Aorta (tissue), 5 donors: ENCODE results near the gene CLDND1. TPM values are rescaled to one million over a fixed set of nuclear protein-coding genes. Genes with fewer than 3 reads are reported as not detected.

ENCODE experiments used
- ATAC-seq: fragments of 200-7000 bp; cut with Tn5 transposase; one replicate; pipeline ENCODE4 v1.9.1; 2022; ENCODE audit warnings: moderate library complexity; ENCODE audit not compliant: low FRiP score
- DNase-seq, 2 donors: peaks; one replicate each; pipeline ENCODE4 v3.0.0-alpha.2; 2020
- H3K27ac ChIP-seq, 2 donors: one replicate each; pipeline ENCODE4 v1.5.1; 2013; ENCODE audit warnings: low read length in 2 of 2, mild to moderate bottlenecking in 2 of 2, moderate library complexity in 2 of 2, control low read depth in 1 of 2, inconsistent platforms in 1 of 2, low read depth in 1 of 2
- H3K27me3 ChIP-seq, 2 donors: one replicate each; pipeline ENCODE4 v1.6.1; 2013; ENCODE audit warnings: control low read depth in 1 of 2, low read length in 1 of 2, mild to moderate bottlenecking in 1 of 2, moderate library complexity in 1 of 2; ENCODE audit not compliant: insufficient read depth in 2 of 2, control insufficient read depth in 1 of 2
- H3K36me3 ChIP-seq, 2 donors: one replicate each; pipeline ENCODE4 v1.6.1; 2013; ENCODE audit warnings: control low read depth in 1 of 2, low read length in 1 of 2, mild to moderate bottlenecking in 1 of 2; ENCODE audit not compliant: insufficient read depth in 2 of 2, control insufficient read depth in 1 of 2
- H3K4me1 ChIP-seq, 2 donors: one replicate each; pipeline ENCODE4 v1.6.1; 2013; ENCODE audit warnings: low read length in 2 of 2, control low read depth in 1 of 2, mild to moderate bottlenecking in 1 of 2, moderate library complexity in 1 of 2; ENCODE audit not compliant: insufficient read depth in 2 of 2, control insufficient read depth in 1 of 2
- H3K4me3 ChIP-seq, 2 donors: one replicate each; pipeline ENCODE4 v1.5.1; 2013; ENCODE audit warnings: low read length in 2 of 2, control low read depth in 1 of 2, mild to moderate bottlenecking in 1 of 2
- H3K9me3 ChIP-seq: one replicate; pipeline ENCODE4 v1.6.1; 2013; ENCODE audit warnings: mild to moderate bottlenecking, low read length; ENCODE audit not compliant: control insufficient read depth
- WGBS, 2 donors: extraction: QIAGEN DNeasy Blood & Tissue Kit; methylation state at CpG; one replicate each; pipeline ENCODE4 v1.1.7; 2013; 5-methylcytosine and 5-hydroxymethylcytosine counted together
- intact Hi-C, 2 donors: fragments of 100-400 bp; cut with DNase I; formaldehyde crosslinking; loops; one replicate each; pipeline versions ENCODE4 v1.14.2 to v1.15.0; 2022
- polyA plus RNA-seq, 2 donors: library from polyadenylated mRNA; stranded (reverse); fragments of 200-250 nt; gene quantifications; one replicate each; pipeline ENCODE4 v1.2.3, GENCODE V29; 2013
- total RNA-seq, 2 donors: library from RNA; stranded (reverse); fragmentation: NEBNext Ultra II Directional; extraction: Animal tissue kit (Norgen Biotek cat#: 25700); gene quantifications; one replicate each; pipeline ENCODE4 v1.2.1, GENCODE V29; 2021
- donor health status: healthy with polysubstance abuse.
- donor health status: Bipolar disorder and iron deficiency.
- donor health status: DM: no; HTN: no; CAD: no.
- donor health status: DM: no; HTN: no; CAD: no.
- donor health status: DM: yes; HTN: yes; CAD: no.

CLDND1 gene
- total and polyA plus RNA-seq, 4 donors = 106 to 132 (median 113) TPM

- DNase-seq = no peak
- intact Hi-C loops = no loop called here
- no peak for ATAC-seq
- peaks cover 0 to 1% of the 10 kb centered on the region in 2 donors for H3K27me3 ChIP-seq
- H3K9me3 ChIP-seq = peaks cover 16% of the 10 kb centered on the region
- no peak overlapping the region for H3K27ac ChIP-seq
- no peaks in the 10 kb centered on the region for H3K36me3 ChIP-seq
- WGBS, 2 donors = 66 to 70% methylated on average over 3 of the region's 3 CpGs
- H3K4me3 ChIP-seq = no peak overlapping the region
- H3K4me1 ChIP-seq = no peaks in the 10 kb centered on the region
These were observed 39.8 kb downstream of the CLDND1 start for GRCh38 chr3:98482717-98483482.

Other genes starting within 250 kb of the CLDND1 start
- gene OR5H2, start 240.4 kb downstream of the CLDND1 start, total RNA-seq = not detected
- not detected for gene OR5H2, start 240.4 kb downstream of the CLDND1 start, polyA plus RNA-seq
- not detected for gene OR5K4, start 169.0 kb downstream of the CLDND1 start, total RNA-seq
- not detected for gene OR5K4, start 169.0 kb downstream of the CLDND1 start, polyA plus RNA-seq
- not detected for gene OR5K3, start 132.2 kb downstream of the CLDND1 start, total RNA-seq
- not detected for gene OR5K3, start 132.2 kb downstream of the CLDND1 start, polyA plus RNA-seq
- gene OR5K1, start 59.7 kb downstream of the CLDND1 start, total RNA-seq = not detected
- not detected for gene OR5K1, start 59.7 kb downstream of the CLDND1 start, polyA plus RNA-seq
- gene OR5K2, start 25.2 kb downstream of the CLDND1 start, total RNA-seq = not detected
- not detected for gene OR5K2, start 25.2 kb downstream of the CLDND1 start, polyA plus RNA-seq
- not detected for gene GPR15, start 9.1 kb upstream of the CLDND1 start, total RNA-seq
- not detected for gene GPR15, start 9.1 kb upstream of the CLDND1 start, polyA plus RNA-seq
- 10 to 100 TPM; 10.8 to 19.4 TPM for gene CPOX, start 70.7 kb upstream of the CLDND1 start, total RNA-seq
- 10 to 100 TPM in 1 of 2 donors, 1 to 10 TPM in 1; 9.5 to 14.9 TPM for gene CPOX, start 70.7 kb upstream of the CLDND1 start, polyA plus RNA-seq
- 10 to 100 TPM; 12.2 to 21.1 TPM for gene ST3GAL6, start 240.4 kb upstream of the CLDND1 start, total RNA-seq
- gene ST3GAL6, start 240.4 kb upstream of the CLDND1 start, polyA plus RNA-seq = 10 to 100 TPM in 1 of 2 donors, 1 to 10 TPM in 1; 7.5 to 27.9 TPM